ENCODE results near the gene AXL.
A peak's percentile ranks its signal among the peaks of the same experiment; 100 is the strongest.
"Not testable (repeated sequence)": the region's sequence is repeated elsewhere in the genome, so short reads cannot be mapped to it uniquely, and the experiment has no call there.

AXL gene

DNA sequence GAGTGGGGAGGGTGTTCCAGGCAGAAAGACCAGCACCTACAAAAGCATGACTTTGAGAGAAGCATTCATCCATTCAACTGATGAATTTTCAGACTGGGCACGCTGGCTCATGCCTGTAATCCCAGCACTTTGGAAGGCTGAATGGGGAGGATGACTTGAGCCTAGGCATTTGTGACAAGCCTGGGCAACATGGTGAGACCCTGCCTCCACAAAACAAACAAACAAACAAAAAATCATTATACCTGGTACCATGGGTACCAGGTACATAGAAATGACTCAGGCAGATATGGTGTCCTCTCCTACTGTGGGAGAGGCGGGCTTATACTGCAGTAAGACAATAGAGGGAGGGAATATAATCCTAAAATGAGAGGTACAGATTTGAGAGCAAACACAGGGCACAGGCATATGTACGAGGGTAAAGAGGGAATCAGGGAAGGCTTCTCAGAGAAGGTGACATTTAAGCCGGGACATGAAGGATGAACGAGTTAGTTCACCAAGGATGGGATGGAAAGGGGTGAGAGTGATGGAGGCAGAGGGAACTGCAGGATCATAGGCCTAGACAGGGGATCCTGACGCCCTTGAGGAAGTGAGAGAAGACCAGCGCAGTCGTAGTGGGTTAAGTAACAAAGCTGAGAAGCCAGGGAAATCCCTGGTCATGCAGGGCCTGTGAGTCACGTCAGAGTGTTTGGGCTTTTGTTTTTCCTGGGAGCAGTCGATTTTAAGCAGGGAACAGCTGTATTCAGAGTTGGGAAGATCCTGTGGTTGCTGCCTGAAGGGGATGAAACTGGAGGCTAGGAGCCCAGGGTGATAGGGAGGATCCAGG lies 23.1 kb upstream of the AXL start:
- intact Hi-C loops (cut with micrococcal nuclease), result no loop called here
- peak overlapping the region; percentile 47 for H3K4me3 Mint-ChIP-seq
- H3K27ac Mint-ChIP-seq, result peak overlapping the region; percentile 81
- H3K4me1 Mint-ChIP-seq (ENCODE audit: low read depth), result peaks cover 63% of the 10 kb centered on the region
- H3K9me3 Mint-ChIP-seq, result no peaks in the 10 kb centered on the region
- peaks cover 79% of the 10 kb centered on the region for H3K36me3 Mint-ChIP-seq (ENCODE audit: low read depth)
- no peaks in the 10 kb centered on the region for H3K27me3 Mint-ChIP-seq

DNA sequence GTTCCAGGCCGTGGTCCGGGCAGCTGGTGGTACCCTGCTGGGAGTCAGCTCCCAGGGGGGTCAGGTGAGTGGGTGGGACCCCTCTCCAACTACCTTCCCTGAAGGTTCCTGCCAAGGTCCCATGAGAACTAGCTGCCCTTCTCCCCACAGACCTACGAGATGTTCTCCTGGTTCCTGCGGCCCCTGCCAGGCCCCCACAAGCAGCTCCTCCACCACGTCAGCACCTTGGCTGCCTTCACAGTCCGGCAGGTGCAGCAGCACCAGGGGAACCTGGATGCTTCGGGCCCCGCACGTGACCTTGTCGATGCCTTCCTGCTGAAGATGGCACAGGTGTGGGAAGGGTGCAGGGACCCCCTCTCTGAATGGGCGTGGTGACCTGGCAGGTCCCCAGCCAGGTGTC lies 20.5 kb upstream of the AXL start:
- Mint-ChIP-seq H3K27ac (peak overlapping the region; percentile 4), H3K9me3 (no peaks in the 10 kb centered on the region), H3K4me1 (ENCODE audit: low read depth) (peaks cover 46% of the 10 kb centered on the region), H3K36me3 (ENCODE audit: low read depth) (peaks cover 95% of the 10 kb centered on the region), H3K27me3 (no peaks in the 10 kb centered on the region), H3K4me3 (no peak overlapping the region)
- intact Hi-C loops (cut with micrococcal nuclease), result no loop called here

DNA sequence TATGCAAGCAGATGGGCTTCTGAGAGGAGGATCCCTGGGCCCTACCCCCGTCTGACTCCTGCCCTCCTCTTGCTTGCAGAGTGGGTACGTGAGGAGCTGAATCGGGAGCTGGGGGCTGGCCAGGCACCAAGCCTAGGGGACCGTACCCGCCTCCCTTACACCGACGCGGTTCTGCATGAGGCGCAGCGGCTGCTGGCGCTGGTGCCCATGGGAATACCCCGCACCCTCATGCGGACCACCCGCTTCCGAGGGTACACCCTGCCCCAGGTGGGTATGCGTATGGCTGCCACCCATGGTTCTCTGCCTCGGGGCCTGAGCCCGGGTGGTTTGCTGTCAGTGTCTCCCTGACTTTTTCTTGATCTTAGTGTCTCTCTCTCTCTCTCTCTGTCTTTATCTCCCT lies 15.7 kb upstream of the AXL start:
- no peaks in the 10 kb centered on the region for H3K9me3 Mint-ChIP-seq
- no peaks in the 10 kb centered on the region for H3K27me3 Mint-ChIP-seq
- peak overlapping the region; percentile 61 for H3K27ac Mint-ChIP-seq
- intact Hi-C loops (cut with micrococcal nuclease), result no loop called here
- peaks cover 98% of the 10 kb centered on the region for H3K36me3 Mint-ChIP-seq (ENCODE audit: low read depth)
- no peak overlapping the region for H3K4me3 Mint-ChIP-seq
- H3K4me1 Mint-ChIP-seq (ENCODE audit: low read depth), result peaks cover 40% of the 10 kb centered on the region

DNA sequence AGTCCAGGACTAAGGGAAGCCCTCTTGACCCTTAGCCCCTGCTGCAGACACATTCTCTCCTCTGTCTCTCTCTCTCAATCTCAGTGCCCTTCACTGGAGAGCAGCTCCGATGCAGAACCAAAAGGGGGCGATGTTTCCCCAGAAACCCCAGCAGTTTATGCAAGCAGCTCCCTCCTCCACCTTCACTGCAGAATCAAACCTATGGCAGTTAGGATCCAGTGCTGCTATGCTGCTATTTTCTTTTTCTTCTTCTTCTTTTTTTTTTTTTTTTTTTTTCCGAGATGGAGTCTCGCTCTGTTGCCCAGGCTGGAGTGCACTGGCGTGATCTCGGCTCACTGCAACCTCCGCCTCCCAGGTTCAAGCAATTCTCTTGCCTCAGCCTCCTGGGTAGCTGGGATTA lies 14.7 kb upstream of the AXL start:
- H3K4me3 Mint-ChIP-seq, H3K9me3 Mint-ChIP-seq, H3K27me3 Mint-ChIP-seq: not testable (repeated sequence)
- intact Hi-C loops (cut with micrococcal nuclease), result loop anchor here (1.0 kb wide), 2 partner anchors 58 to 104 kb away; no protein-coding TSS in a partner anchor
- peaks cover 34% of the 10 kb centered on the region for H3K4me1 Mint-ChIP-seq (ENCODE audit: low read depth)
- peaks cover 92% of the 10 kb centered on the region for H3K36me3 Mint-ChIP-seq (ENCODE audit: low read depth)
- H3K27ac Mint-ChIP-seq, result peak overlapping the region; percentile 61

DNA sequence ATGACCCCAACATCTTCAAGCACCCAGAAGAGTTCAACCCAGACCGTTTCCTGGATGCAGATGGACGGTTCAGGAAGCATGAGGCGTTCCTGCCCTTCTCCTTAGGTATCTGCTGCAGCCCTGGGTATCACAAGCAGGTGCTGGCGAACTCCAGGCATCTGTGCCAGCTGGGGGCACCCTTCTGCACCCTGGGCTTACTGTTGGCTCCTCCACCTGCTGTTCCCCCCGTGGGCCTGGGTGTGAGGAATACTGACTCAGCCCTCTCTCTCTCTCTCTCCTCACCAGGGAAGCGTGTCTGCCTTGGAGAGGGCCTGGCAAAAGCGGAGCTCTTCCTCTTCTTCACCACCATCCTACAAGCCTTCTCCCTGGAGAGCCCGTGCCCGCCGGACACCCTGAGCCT lies 13.0 kb upstream of the AXL start:
- Mint-ChIP-seq H3K4me1 (ENCODE audit: low read depth) (peaks cover 34% of the 10 kb centered on the region), H3K27me3 (no peaks in the 10 kb centered on the region), H3K4me3 (no peak overlapping the region), H3K27ac (no peak overlapping the region), H3K36me3 (ENCODE audit: low read depth) (peaks cover 77% of the 10 kb centered on the region), H3K9me3 (no peaks in the 10 kb centered on the region)
- intact Hi-C loops (cut with micrococcal nuclease), result no loop called here

DNA sequence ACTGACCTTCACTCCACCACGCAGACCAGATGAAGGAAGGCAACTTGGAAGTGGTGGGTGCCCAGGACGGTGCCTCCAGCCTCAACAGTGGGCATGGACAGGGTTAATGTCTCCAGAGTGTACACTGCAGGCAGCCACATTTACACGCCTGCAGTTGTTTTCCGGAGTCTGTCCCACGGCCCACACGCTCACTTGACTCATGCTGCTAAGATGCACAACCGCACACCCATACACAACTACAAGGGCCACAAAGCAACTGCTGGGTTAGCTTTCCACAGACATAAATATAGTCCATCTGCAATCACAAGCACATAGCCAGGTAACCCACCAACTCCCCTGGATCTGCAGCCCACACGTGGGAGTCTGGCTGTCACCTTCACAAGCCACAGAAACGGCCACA lies 12.6 kb upstream of the AXL start:
- Mint-ChIP-seq H3K27me3 (no peaks in the 10 kb centered on the region), H3K4me3 (no peak overlapping the region), H3K27ac (no peak overlapping the region), H3K9me3 (no peaks in the 10 kb centered on the region), H3K36me3 (ENCODE audit: low read depth) (peaks cover 73% of the 10 kb centered on the region), H3K4me1 (ENCODE audit: low read depth) (peaks cover 34% of the 10 kb centered on the region)
- intact Hi-C loops (cut with micrococcal nuclease), result no loop called here

DNA sequence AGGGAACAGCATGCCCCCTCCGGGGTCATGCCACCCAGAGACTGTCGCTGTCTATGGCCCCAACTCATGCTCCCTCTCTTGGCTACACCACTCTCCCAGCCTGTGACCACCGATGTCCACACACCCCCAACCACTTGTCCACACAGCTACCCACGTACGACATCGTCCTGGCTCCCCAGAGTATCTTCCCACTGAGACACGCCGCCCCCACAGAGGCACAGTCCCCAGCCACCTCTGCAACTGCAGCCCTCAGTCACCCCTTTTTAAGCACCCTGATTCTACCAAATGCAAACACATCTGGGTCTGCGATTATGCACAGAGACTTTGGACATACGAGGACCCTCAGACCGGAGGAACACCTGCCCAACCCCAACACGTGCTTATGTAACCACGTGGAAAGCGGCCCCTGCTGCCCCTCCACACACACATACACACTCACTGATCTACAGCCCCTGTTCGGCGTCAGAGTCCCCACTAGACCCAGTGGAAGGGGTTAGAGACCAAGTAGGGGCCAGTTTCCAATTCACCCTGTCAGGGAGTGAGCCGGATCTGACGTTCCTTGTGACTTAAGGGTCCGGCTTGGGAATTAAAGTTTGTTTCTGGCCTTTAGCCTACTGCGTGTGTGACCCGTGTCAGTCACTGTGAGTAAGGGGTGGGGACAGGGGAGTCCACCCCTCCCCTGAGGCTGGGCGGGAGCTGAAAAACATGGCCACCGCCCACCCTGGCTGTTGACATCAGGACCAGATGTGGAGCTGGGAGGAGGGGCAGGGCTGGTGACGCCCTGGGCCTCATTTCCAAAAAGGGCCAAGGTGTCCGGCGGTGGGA lies 11.9 kb upstream of the AXL start:
- Mint-ChIP-seq H3K27ac (no peak overlapping the region), H3K4me3 (no peak overlapping the region), H3K27me3 (no peaks in the 10 kb centered on the region), H3K4me1 (ENCODE audit: low read depth) (peaks cover 34% of the 10 kb centered on the region), H3K9me3 (no peaks in the 10 kb centered on the region), H3K36me3 (ENCODE audit: low read depth) (peaks cover 66% of the 10 kb centered on the region)
- intact Hi-C loops (cut with micrococcal nuclease), result no loop called here

DNA sequence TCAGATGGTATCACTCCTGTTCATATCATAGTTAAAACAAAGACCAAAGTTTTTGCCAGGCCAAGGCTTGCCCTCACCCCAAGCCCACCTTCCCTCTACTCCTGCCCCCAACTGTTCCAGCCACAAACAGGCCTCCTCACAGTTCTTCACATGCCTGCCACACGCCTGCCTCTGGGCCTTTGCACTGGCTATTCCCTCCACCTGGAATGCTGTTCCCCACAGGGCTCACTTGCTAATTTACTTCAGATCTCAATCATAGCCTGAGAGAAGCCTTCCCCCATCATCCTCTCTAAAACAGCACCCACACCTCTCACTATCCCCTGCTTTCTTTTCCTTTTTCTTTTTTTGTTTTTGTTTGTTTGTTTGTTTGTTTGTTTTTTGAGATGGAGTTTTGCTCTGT lies 4.9 kb upstream of the AXL start:
- H3K9me3 Mint-ChIP-seq, result no peaks in the 10 kb centered on the region
- intact Hi-C loops (cut with micrococcal nuclease), result no loop called here
- H3K27me3 Mint-ChIP-seq, result peaks cover 26% of the 10 kb centered on the region
- no peak overlapping the region for H3K4me3 Mint-ChIP-seq
- H3K27ac Mint-ChIP-seq, result peak overlapping the region; percentile 35
- no peaks in the 10 kb centered on the region for H3K36me3 Mint-ChIP-seq (ENCODE audit: low read depth)
- peaks cover 21% of the 10 kb centered on the region for H3K4me1 Mint-ChIP-seq (ENCODE audit: low read depth)

DNA sequence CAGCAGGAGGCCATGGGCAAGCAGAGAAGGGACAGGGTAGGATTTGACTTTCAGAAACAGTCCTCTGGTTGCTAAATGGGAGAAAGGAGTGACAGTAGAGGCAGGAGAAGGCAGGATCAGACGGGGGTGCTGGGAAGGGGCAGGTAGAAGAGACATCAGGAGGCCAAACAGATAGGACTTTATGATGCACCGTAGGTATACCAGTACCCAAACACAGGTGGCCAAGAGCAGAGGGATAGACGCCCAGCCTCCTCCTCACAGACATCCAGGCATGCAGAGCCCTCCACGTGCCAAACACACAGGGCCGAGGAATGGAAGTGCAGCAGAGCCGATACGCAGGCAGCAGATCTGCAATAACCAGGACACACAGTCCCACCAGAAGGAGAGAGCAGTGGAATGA lies 1.3 kb upstream of the AXL start:
- H3K4me1 Mint-ChIP-seq (ENCODE audit: low read depth), result peaks cover 42% of the 10 kb centered on the region
- no peaks in the 10 kb centered on the region for H3K9me3 Mint-ChIP-seq
- peaks cover 60% of the 10 kb centered on the region for H3K27me3 Mint-ChIP-seq
- no peak overlapping the region for H3K4me3 Mint-ChIP-seq
- peak overlapping the region; percentile 40 for H3K27ac Mint-ChIP-seq
- intact Hi-C loops (cut with micrococcal nuclease), result no loop called here
- H3K36me3 Mint-ChIP-seq (ENCODE audit: low read depth), result no peaks in the 10 kb centered on the region

DNA sequence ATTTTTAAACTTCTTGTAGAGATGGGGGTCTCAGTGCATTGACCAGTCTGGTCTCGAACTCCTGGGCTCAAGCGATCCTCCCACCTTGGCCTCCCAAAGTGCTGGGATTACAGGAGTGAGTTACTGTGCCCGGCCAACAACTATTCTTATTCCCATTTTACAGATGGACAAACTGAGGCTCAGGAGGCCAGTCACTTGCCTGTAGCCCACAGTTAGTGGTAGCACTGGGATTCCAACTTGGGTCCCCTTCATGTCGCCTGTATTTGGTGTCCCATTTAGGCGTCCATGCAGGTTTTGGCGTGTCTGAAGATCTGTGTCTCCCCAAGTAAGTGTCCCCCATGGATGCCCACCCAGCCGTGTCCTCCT lies 791 bp upstream of the AXL start:
- no peaks in the 10 kb centered on the region for H3K36me3 Mint-ChIP-seq (ENCODE audit: low read depth)

DNA sequence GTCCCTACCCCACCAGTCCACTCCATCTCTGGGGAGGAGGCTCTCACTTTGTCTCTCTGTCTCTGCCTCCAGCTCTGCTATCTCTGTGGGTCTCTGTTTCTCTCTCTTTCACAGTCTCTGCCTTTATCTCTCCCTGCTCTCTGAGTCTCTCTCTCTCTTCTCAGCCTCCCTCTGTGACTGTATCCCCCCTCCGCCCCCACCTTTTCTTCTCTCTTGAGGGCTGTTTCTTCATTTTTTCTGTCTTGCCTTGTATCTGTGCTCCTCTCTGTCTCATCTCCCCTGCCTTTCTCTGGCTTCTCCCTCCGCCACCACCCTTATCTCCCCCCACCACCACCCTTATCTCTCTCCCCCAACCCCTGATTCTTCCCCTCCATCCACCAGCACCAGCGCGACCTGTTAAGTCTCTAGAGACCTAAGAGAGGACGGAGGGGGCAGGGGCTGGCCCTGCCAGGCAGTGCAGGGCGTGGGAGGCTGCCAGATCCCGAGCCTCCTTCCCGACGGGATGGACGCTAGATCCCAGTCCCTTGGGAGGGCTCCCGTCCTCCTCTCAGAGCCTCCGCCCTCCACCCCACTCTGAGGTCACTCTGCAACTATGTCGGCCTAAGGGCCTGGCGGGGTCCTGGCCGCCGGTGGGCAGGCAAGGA lies 1.0 kb downstream of the AXL start:
- Mint-ChIP-seq H3K9me3 (no peaks in the 10 kb centered on the region), H3K4me3 (no peak overlapping the region), H3K27ac (peak overlapping the region; percentile 11), H3K27me3 (peaks cover 77% of the 10 kb centered on the region), H3K4me1 (ENCODE audit: low read depth) (peaks cover 56% of the 10 kb centered on the region), H3K36me3 (ENCODE audit: low read depth) (no peaks in the 10 kb centered on the region)
- intact Hi-C loops (cut with micrococcal nuclease), result no loop called here

More for the DNA sequence above, 791 bp upstream of the AXL start:
- no peak overlapping the region for H3K4me3 Mint-ChIP-seq
- H3K4me1 Mint-ChIP-seq (ENCODE audit: low read depth), result peaks cover 47% of the 10 kb centered on the region
- H3K9me3 Mint-ChIP-seq, result no peaks in the 10 kb centered on the region
- peak overlapping the region; percentile 16 for H3K27ac Mint-ChIP-seq
- intact Hi-C loops (cut with micrococcal nuclease), result no loop called here
- peaks cover 64% of the 10 kb centered on the region for H3K27me3 Mint-ChIP-seq

DNA sequence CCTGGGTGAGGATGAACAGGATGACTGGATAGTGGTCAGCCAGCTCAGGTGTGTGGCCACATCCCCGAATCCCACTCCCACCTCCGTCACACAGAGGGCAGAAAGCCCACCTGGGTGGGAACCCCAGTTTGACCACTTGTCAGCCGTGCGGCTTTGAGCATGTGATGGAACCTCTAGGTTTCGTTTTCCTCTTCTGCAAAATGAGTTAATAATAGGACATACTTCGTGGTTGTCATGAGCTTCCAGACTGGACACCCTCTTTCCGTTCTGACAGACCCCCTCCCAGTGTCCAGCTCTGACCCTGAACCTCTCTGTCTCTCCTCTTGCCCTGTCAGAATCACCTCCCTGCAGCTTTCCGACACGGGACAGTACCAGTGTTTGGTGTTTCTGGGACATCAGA lies 1.8 kb downstream of the AXL start:
- Mint-ChIP-seq H3K4me3 (no peak overlapping the region), H3K4me1 (ENCODE audit: low read depth) (peaks cover 61% of the 10 kb centered on the region), H3K36me3 (ENCODE audit: low read depth) (no peaks in the 10 kb centered on the region), H3K27me3 (peaks cover 85% of the 10 kb centered on the region), H3K27ac (no peak overlapping the region), H3K9me3 (no peaks in the 10 kb centered on the region)
- intact Hi-C loops (cut with micrococcal nuclease), result no loop called here

DNA sequence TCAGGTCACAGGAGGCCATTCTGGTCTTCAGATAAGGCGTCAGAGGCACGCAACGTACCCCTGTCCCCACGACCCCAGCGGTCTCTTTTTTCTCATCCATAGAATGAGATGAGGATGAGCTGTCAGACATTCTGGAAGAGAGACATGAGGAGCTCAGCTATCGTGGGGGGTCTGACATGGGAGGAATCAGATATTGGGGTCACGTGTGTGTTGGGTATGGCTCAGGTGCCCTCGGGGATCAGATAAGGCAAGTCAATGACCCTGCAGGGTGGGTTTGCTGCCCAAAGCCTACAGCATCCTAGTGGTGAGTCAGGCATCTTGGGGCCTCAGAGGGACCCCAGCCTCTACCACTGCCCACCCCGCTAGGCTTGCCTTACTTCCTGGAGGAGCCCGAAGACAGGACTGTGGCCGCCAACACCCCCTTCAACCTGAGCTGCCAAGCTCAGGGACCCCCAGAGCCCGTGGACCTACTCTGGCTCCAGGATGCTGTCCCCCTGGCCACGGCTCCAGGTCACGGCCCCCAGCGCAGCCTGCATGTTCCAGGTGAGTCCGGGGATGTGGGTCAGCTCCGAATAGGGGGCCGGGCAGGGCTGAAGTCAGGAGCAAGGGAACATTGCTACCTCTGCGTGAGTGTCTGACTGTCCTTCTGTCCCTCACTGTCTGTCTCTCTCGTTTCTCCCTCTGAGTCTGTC lies 2.6 kb downstream of the AXL start:
- intact Hi-C loops (cut with micrococcal nuclease), result no loop called here
- H3K4me3 Mint-ChIP-seq, result no peak overlapping the region
- H3K9me3 Mint-ChIP-seq, result no peaks in the 10 kb centered on the region
- no peaks in the 10 kb centered on the region for H3K36me3 Mint-ChIP-seq (ENCODE audit: low read depth)
- peaks cover 59% of the 10 kb centered on the region for H3K4me1 Mint-ChIP-seq (ENCODE audit: low read depth)
- H3K27ac Mint-ChIP-seq, result no peak overlapping the region
- peaks cover 88% of the 10 kb centered on the region for H3K27me3 Mint-ChIP-seq

DNA sequence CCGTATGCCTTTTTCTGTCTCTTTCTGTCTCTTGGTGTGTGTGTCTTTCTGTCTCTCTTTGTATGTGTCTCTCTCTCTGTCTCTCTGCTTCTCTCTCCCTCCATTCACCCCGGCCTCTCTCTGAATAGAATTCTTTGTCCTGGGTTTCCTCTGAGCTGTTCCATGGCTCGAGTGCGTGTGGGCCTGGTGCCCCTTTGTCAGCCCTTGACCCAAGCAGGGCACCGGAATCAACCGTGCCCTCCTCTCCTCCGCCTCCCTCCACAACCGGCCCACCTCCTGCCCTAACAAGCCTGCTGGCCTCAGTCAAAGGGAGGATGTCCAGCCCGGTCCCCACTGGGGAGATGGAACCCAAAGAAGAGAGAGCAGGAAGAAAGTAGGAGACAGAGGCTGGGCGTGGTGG lies 3.2 kb downstream of the AXL start:
- H3K27ac Mint-ChIP-seq, result peak overlapping the region; percentile 0
- H3K4me1 Mint-ChIP-seq (ENCODE audit: low read depth), result peaks cover 56% of the 10 kb centered on the region
- H3K27me3 Mint-ChIP-seq, result peaks cover 88% of the 10 kb centered on the region
- no peaks in the 10 kb centered on the region for H3K36me3 Mint-ChIP-seq (ENCODE audit: low read depth)
- H3K4me3 Mint-ChIP-seq, result no peak overlapping the region
- no peaks in the 10 kb centered on the region for H3K9me3 Mint-ChIP-seq
- intact Hi-C loops (cut with micrococcal nuclease), result no loop called here

Data from dendritic cell treated with granulocyte-macrophage colony-stimulating factor and Interleukin-4, amounts not matched to agents 40 ng/mL and 50 ng/mL, for 4 days (primary cell).